OCI-LY7 (cell line): ENCODE data around the gene CNTRL. TPM values are rescaled to one million over a fixed set of nuclear protein-coding genes. Genes with fewer than 3 reads are reported as not detected.
"Not testable (repeated sequence)": the region's sequence is repeated elsewhere in the genome, so short reads cannot be mapped to it uniquely, and the experiment has no call there.

ENCODE experiments used
- BruUV-seq: library from RNA; stranded (reverse); fragments of 400-500 nt; replicated peaks from 2 replicates; lab custom pipeline; 2021; lab: Mats Ljungman, UMichigan
- CTCF ChIA-PET: fragments of 300-600 bp; sonication (Branson Sonifier 250); formaldehyde crosslinking; loops from one replicate; lab custom pipeline; 2022; ENCODE audit warnings: antibody characterized with exemption; ENCODE audit not compliant: unreplicated experiment; lab: Charles Lee
- POLR2A ChIA-PET: fragments of 300-600 bp; sonication (Branson Sonifier 250); formaldehyde crosslinking; loops from one replicate; lab custom pipeline; 2022; ENCODE audit warnings: antibody characterized with exemption; lab: Charles Lee
- DNase-seq: peaks from one replicate; pipeline ENCODE4 v3.0.0-alpha.2; 2015; ENCODE audit warnings: low spot score
- H2AFZ ChIP-seq: fragments of 200-600 bp; sonication (generic), shearing (Covaris generic); 2 replicates; pipeline ENCODE4 v1.6.1; 2014; ENCODE audit warnings: mild to moderate bottlenecking, antibody characterized with exemption, low read length, moderate library complexity
- H3K27ac ChIP-seq: fragments of 200-600 bp; sonication (generic); 2 replicates; pipeline ENCODE4 v1.5.1; 2014; ENCODE audit warnings: mixed run types, low read depth, mild to moderate bottlenecking, moderate library complexity, low read length, inconsistent platforms; ENCODE audit not compliant: poor library complexity, severe bottlenecking
- H3K36me3 ChIP-seq: fragments of 200-600 bp; sonication (generic); 2 replicates; pipeline ENCODE4 v1.6.1; 2014; ENCODE audit warnings: mild to moderate bottlenecking, antibody characterized with exemption, low read length, moderate library complexity, mixed read lengths; ENCODE audit not compliant: insufficient read depth
- H3K4me1 ChIP-seq: fragments of 200-600 bp; sonication (generic); 2 replicates; pipeline ENCODE4 v1.5.1; 2014; ENCODE audit warnings: mild to moderate bottlenecking, low read length; ENCODE audit not compliant: insufficient read depth, poor library complexity, severe bottlenecking
- H3K4me2 ChIP-seq: fragments of 200-600 bp; sonication (generic); 2 replicates; pipeline ENCODE4 v1.6.1; 2014; ENCODE audit warnings: mild to moderate bottlenecking, low read length
- H3K4me3 ChIP-seq: fragments of 200-600 bp; sonication (generic); 2 replicates; pipeline ENCODE4 v1.5.1; 2014; ENCODE audit warnings: mild to moderate bottlenecking, low read depth, low read length; ENCODE audit not compliant: poor library complexity, severe bottlenecking
- H3K79me2 ChIP-seq: fragments of 200-600 bp; sonication (generic); 2 replicates; pipeline ENCODE4 v1.6.1; 2016; ENCODE audit warnings: low read depth, mild to moderate bottlenecking, low read length, moderate library complexity, mixed read lengths; ENCODE audit not compliant: insufficient read depth
- H3K9me2 ChIP-seq: fragments of 200-600 bp; sonication (generic); 2 replicates; pipeline ENCODE4 v1.6.1; 2016; ENCODE audit warnings: mild to moderate bottlenecking, low read length, mixed read lengths; ENCODE audit not compliant: insufficient read depth
- H3K9me3 ChIP-seq: fragments of 200-600 bp; sonication (generic); 2 replicates; pipeline ENCODE4 v1.6.1; 2014; ENCODE audit warnings: mild to moderate bottlenecking, mixed run types, low read length, mixed read lengths
- H4K20me1 ChIP-seq: fragments of 200-600 bp; sonication (generic); 2 replicates; pipeline ENCODE4 v1.6.1; 2014; ENCODE audit warnings: mild to moderate bottlenecking, antibody characterized with exemption, low read length, moderate library complexity, mixed read lengths; ENCODE audit not compliant: insufficient read depth
- CTCF ChIP-seq: fragments of 200-600 bp; sonication (generic); conservative IDR thresholded peaks from 2 replicates; pipeline ENCODE4 v1.5.1; 2014; ENCODE audit warnings: mild to moderate bottlenecking, antibody characterized with exemption, low read length, moderate library complexity, mixed read lengths
- EZH2phosphoT487 ChIP-seq: fragments of 200-600 bp; sonication (generic); IDR thresholded peaks from 2 replicates; pipeline ENCODE4 v1.6.1; 2018; ENCODE audit warnings: low read depth, borderline replicate concordance, mild to moderate bottlenecking, mixed run types, antibody characterized with exemption, low read length, moderate library complexity, mixed read lengths
- intact Hi-C: fragments of 100-400 bp; cut with micrococcal nuclease; formaldehyde crosslinking; loops from one replicate; pipeline ENCODE4 v1.10.0; 2022; ENCODE audit not compliant: unreplicated experiment
- total RNA-seq, 2 experiments: library from RNA; depleted of rRNA in 1 of 2; stranded (reverse); fragments of >200 nt in 1 of 2; shearing (Covaris generic) in 1 of 2; gene quantifications; 2 replicates each; pipeline ENCODE4 v1.2.3, GENCODE V29; 2014 to 2022

The CNTRL gene
- total RNA-seq, 2 experiments from 2014 or later, result 81.4 to 113 TPM

GRCh38 chr9:121178676-121179372, 104.1 kb downstream of the CNTRL start:
- H3K4me1 ChIP-seq, result peaks cover 18% of the 10 kb centered on the region
- peaks cover 3% of the 10 kb centered on the region; the same call in 1 of the 2 replicates for H4K20me1 ChIP-seq
- peaks cover 16% of the 10 kb centered on the region; the same call in 1 of the 2 replicates for H3K79me2 ChIP-seq
- H2AFZ ChIP-seq, result no peak overlapping the region
- no peaks in the 10 kb centered on the region for H3K9me2 ChIP-seq
- intact Hi-C loops, result no loop called here
- no TSS peak for BruUV-seq
- DNase-seq, result no peak
- no peaks in the 10 kb centered on the region for H3K9me3 ChIP-seq
- no peak for TF ChIP-seq EZH2phosphoT487
- no peak for TF ChIP-seq CTCF
- ChIA-PET CTCF (no interaction called here), POLR2A (interaction anchor here (0.7 to 1.6 kb wide), 2 partner anchors 20 to 275 kb away, joined by 4 to 7 read pairs; no protein-coding TSS in a partner anchor)
- no peak overlapping the region for H3K27ac ChIP-seq
- no peak overlapping the region for H3K4me2 ChIP-seq
- H3K4me3 ChIP-seq, result no peak overlapping the region
- peaks cover 97% of the 10 kb centered on the region for H3K36me3 ChIP-seq

- H3K36me3 ChIP-seq, result peaks cover 97% of the 10 kb centered on the region
Measured at GRCh38 chr9:121179373-121179721, 104.6 kb downstream of the CNTRL start.

GRCh38 chr9:121179930-121180681, 105.4 kb downstream of the CNTRL start:
- ChIA-PET POLR2A (no interaction called here), CTCF (no interaction called here)
- no peak overlapping the region for H3K27ac ChIP-seq
- H3K4me2 ChIP-seq, result no peak overlapping the region
- H3K4me1 ChIP-seq, result peaks cover 31% of the 10 kb centered on the region
- no peak overlapping the region for H3K4me3 ChIP-seq
- H3K9me3 ChIP-seq, result no peaks in the 10 kb centered on the region
- no peak for DNase-seq
- no peak for TF ChIP-seq CTCF
- TF ChIP-seq EZH2phosphoT487, result no peak
- intact Hi-C loops, result no loop called here
- H3K36me3 ChIP-seq, result peaks cover 96% of the 10 kb centered on the region
- H3K79me2 ChIP-seq, result peaks cover 28% of the 10 kb centered on the region; the same call in 1 of the 2 replicates
- no TSS peak for BruUV-seq
- H4K20me1 ChIP-seq, result peaks cover 7% of the 10 kb centered on the region; the same call in 1 of the 2 replicates
- no peaks in the 10 kb centered on the region for H3K9me2 ChIP-seq
- H2AFZ ChIP-seq, result no peak overlapping the region

More at GRCh38 chr9:121179373-121179721, 104.6 kb downstream of the CNTRL start:
- intact Hi-C loops, CTCF ChIA-PET, H2AFZ ChIP-seq, H3K9me3 ChIP-seq, POLR2A ChIA-PET, H3K9me2 ChIP-seq, H4K20me1 ChIP-seq, H3K4me3 ChIP-seq, H3K4me2 ChIP-seq, DNase-seq, H3K27ac ChIP-seq: not testable (repeated sequence)
- Histone ChIP-seq H3K79me2 (peaks cover 22% of the 10 kb centered on the region; the same call in 1 of the 2 replicates), H3K4me1 (peaks cover 23% of the 10 kb centered on the region)
- BruUV-seq, result TSS peak; percentile 50
